Activated effector memory CD4-positive, alpha-beta T cell treated with Interleukin-2 at 50 U/mL for 16 hours (primary cell): Measurements from ENCODE around the gene NEDD4L.

Source experiments
- DNase-seq: peaks from one replicate; pipeline ENCODE4 v3.0.0-alpha.2; 2020

Gene NEDD4L

GRCh38 chr18:58335821-58336220 is 291.8 kb downstream of the NEDD4L start:
- DNase-seq: no peak

DNA sequence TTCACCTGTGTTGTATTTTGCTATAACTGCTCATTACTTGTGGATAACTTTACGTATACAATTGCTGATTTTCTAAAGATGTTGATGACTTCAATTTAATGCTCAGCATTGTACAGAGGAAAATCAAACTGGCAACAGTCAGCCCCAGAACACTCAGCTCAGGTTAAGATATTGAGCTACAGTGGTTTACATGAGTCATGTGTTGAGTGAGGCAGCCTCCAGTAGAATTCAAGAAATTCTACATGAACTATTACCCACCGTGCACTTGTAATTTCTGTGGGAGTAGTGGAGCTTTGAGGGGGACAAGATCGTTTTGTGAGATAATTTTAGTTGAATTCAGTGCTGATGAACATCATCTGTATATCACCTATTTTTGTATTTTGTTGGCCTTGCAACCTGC is 292.6 kb downstream of the NEDD4L start:
- no peak for DNase-seq

DNA sequence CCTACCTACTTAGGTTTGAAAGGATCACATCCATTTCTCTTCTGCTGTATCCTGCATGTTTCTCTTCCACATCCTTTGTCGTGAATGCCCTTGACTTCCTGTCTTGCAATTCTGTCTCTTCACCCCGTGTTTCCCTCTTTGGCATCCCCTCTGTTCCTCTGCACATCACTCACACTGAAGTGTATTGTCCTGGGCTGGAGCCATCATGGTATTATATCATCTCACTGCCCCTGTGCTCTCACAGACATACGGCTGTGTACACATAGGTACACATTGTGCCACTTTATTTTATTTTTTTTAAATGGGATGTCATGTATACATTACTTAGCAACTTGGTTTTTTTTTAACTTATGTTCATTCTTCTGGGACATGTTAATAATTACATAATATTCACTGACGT is 293.3 kb downstream of the NEDD4L start:
- DNase-seq: no peak

DNA sequence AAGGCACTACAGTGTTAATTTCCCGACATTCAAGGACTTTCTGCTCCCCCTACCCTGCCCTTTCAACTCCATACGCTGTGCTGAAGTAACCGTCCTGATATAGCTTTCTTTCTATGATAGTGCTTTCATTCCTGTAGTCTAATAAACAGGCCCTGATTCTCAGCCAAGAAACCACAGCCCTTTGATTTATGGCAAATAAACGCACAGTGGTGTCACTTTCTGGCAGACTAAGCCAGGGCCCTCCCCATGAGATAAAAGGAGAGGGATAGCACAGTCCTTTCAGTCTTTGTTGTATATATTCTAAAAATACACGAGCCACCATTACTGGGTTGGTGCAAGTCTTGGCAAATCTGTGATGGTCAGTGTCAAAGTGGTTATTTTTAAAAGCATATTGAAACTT is 293.7 kb downstream of the NEDD4L start:
- no peak for DNase-seq

DNA sequence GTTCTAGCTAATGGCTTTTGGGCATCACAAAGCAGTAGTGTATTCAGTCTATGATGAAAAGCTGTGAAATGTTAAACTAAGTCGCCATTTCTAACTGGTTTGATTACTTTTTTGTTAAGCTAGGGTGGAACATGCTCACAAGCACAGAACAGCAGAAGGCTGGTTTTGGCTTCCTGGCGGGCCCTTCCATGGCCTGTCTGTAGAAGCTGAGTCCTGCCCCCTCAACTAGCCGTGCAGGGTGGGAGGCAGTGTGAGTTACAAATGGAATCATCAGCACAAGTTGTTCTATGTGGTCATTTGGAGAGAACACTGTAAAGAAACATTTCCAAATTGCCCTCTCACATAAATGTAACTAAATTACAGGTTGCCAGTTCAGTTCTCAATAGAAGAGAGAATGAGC is 294.1 kb downstream of the NEDD4L start:
- no peak for DNase-seq

DNA sequence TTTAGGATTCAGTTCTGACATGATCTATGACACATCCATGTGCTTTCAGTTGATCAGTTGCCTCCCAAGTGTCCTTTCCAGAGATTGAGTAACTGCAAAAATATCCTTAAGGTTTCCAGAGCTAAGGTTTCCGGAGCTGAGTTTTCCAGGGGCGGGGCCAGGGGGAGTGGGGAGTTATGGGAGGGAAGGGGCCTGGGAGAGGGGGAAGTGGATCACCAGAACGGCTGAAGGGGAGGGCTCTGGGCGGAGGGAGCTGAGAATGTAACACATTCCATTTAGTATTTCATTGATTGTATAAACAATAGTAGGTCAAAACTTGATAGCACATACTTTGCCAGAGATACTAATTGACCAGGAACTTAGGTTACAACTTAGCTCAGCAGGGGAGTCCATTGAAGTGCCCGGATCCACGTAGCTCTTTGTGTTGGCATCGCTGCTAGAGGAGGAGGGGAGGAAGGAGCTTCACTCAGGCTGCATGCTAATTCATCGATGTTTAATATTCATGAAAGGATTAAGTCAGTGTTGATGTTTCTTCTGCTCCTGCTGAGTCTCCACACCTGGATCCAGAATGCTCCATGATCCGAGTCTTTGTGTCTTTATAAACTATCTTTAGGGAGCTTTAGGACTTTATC is 295.1 kb downstream of the NEDD4L start:
- no peak for DNase-seq

DNA sequence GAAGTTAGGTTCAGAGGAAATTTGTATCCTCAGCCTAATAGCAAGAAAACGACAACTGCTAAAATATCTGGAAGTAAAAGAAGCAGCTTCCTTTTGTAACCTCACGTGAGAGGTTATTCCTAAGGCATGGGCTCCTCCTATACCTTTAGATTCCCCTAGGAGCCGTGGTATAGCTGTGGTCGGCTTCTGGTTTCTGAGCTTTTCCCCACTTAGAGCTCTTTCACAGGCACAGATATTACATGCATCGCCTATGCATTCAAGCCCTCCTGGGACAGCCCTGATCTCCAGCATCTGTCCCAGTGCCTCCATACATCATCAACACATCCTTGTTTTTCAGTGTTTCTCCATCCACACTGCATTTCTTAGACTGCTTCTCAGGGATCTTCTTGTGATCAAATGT is 295.9 kb downstream of the NEDD4L start:
- no peak for DNase-seq

GRCh38 chr18:58341916-58342315 is 297.9 kb downstream of the NEDD4L start:
- DNase-seq: no peak

DNA sequence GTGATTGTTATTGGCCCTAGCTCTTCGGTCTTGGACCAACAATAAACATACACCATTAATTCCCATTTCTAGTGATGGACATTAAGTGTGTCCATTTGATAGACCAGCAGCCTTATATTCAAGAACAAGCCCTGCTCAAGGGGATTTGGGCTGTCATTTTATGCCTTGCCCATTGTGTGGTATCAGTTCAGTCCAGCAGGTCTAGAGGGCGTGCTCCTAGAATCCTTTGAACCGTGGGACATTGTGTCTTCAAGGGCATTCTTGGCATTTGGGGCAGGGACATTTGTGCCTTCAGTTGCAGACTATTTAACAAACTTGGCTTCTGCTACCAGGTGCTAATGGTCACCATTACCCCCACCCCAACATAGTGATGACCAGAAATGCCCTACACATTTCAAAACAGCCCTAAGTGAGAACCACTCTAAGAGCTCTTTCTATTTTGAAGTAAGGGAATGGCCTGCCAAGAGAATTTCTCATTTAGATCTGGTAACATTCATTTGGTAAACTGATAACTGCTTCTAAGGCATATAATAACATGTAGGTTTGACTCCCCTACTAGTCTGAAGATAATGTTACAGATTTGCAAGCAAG is 300.1 kb downstream of the NEDD4L start:
- DNase-seq: no peak

- DNase-seq: no peak
These were observed 300.9 kb downstream of the NEDD4L start for GRCh38 chr18:58344861-58345463.

GRCh38 chr18:58345875-58346274 is 301.8 kb downstream of the NEDD4L start:
- DNase-seq: no peak

DNA sequence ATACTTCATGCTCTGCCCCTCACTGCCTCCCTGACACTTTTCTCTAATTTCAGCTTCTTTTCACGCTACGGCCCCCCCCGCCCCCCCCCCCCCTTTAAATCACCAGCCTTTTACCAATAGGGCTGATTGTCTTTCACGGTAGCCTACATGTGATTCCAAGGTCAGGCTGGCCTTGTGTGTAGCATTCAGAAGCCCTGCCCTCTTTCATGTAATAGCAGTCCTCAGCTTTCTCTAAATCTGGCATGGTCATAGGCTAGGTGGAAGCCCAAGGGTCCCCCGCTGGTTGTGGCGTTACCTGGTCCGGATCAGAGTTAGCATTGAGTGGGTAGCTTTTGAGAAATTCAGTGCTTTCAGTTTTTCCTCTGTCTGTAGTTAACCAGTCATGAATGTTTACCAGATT is 303.1 kb downstream of the NEDD4L start:
- no peak for DNase-seq

- DNase-seq: no peak
These were observed 304.5 kb downstream of the NEDD4L start for GRCh38 chr18:58348517-58348916.

- no peak for DNase-seq
These were observed 304.9 kb downstream of the NEDD4L start for GRCh38 chr18:58348951-58349350.

- no peak for DNase-seq
These were observed 305.6 kb downstream of the NEDD4L start for GRCh38 chr18:58349650-58350049.

DNA sequence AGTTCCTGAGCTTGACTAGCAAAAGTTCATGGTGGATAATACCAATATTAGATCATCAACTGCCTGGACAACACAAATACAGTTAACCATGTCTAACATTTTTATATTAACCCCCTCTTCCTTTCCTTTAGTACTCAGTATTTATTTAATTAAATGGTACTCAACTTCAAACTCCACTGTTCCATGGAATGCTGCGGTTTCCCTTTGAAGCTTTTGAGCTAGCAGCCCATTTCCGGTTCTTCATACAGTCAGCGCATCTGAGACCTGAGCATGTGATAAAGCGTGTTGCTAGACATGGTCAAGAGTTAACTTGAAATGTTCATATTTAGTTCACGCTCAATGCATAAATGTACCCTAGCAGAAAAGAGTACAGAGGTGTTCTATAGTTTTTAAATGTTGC is 306.5 kb downstream of the NEDD4L start:
- no peak for DNase-seq

DNA sequence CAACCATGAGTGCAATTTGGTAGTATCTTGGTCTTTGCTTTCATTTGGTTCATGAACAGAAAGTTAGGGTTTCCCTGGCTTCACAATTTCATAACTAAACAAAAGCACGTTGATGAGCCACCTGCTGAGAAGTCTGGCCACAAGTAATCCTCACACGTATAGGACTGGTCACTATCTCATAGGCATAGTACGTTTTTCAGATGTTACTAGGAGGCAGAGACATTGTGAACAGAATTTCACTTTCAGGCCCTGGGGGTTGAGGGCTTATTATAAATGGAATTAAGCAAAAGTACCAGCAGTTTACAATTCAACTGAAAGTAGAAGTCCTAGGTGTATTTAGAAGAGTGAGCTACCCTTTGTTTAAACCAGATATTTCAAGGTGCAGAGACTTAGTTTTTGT is 307.8 kb downstream of the NEDD4L start:
- no peak for DNase-seq

GRCh38 chr18:58353581-58353980 is 309.6 kb downstream of the NEDD4L start:
- no peak for DNase-seq

- DNase-seq: no peak
These were observed 310.0 kb downstream of the NEDD4L start for GRCh38 chr18:58354051-58354450.

GRCh38 chr18:58354791-58355190 is 310.8 kb downstream of the NEDD4L start:
- no peak for DNase-seq

DNA sequence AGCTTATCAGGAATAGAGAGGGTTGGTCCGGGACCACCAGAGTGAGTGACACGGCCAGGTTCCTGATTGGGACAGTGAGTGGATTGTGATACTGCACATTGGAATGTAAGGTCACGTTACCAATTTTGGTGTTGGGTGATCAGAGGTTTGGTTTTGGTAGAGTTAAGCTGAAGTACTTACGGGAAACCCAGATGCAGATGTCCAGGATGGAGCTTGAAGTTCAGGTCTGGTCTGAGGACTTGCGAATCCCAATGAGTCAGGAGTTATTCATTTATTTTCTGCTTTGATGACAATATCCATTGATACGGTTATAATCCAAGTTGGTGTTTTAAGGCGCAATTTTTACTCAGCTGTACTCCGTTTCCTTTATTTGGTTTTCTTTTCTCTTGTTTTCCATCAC is 311.2 kb downstream of the NEDD4L start:
- no peak for DNase-seq

- DNase-seq: no peak
These were observed 315.2 kb downstream of the NEDD4L start for GRCh38 chr18:58359218-58359617.

DNA sequence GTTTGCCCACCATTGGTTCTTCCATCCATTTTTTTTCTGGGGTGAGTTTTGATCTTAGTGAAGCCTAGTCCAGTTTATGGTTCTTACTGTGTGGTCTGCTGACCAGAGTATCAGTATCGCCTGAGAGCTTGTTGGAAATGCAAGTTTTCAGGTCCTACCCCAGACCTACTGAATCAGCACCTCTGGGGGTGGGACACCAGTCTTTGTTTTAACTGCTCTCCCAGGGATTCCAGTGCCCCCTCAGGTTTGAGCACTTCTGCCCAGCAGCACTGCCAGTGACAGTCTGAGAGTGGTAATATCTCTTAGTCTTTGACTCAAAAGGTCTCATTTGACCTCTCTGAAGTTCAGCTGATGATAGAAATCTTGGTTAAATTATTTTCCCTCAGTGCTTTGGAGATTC is 315.6 kb downstream of the NEDD4L start:
- DNase-seq: no peak

DNA sequence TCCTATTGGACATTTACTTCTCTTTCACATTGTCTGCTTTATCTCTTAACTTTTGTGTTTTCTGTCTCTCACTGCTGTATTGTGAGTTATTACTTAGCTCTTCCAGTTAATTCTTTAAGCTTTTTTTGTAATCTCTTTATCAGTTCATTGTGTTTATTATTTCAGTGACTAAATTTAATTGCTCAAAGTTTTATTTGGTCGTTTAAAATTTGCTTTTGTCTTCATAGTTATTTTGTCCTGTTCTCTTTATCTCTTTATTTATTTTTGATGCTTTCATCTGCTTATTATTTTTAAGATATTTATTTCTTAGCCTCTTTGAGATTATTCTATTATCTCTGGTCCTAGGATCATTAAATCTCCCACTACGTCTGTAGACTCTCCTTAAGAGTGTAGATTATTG is 316.3 kb downstream of the NEDD4L start:
- no peak for DNase-seq

DNA sequence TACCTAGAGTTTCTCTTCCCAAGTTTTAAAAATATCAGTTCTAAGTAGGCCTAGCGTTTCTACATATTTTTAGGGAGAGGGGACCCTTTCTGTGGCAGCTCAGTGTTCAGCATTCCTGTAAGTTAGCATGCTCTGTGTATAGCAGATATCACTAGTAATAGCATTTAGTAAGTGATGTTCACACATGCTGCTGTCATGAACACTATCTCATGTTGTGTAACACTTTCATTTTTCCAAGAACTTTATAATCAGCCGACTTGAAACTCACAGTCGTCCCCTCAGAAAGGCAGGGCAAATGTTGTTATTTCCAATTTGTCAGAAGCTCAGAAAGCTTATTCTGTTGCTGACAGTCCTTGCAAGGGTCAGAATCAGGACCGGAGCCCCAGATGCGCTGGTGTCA is 317.2 kb downstream of the NEDD4L start:
- no peak for DNase-seq
